ENCODE results near the gene TRPC1. TPM values are rescaled to one million over a fixed set of nuclear protein-coding genes. Genes with fewer than 3 reads are reported as not detected.

TRPC1 gene
- total RNA-seq, 4 donors from 2014 or later, result 3.3 to 12.0 (median 4.6) TPM

- WGBS, result 87% methylated on average over 2 of the region's 2 CpGs
- Histone ChIP-seq H3K36me3 (peaks cover 6% of the 10 kb centered on the region), H3K4me3 (no peak overlapping the region), H3K27ac (no peak overlapping the region), H3K4me1 (no peaks in the 10 kb centered on the region), H3K9me3 (no peaks in the 10 kb centered on the region), H3K27me3 (no peaks in the 10 kb centered on the region)
- no peak for DNase-seq (ENCODE audit: low spot score in 2 of 2)
- TF ChIP-seq EP300 (IDR thresholded peaks at IDR 0.05) (no peak), POLR2AphosphoS5 (IDR thresholded peaks at IDR 0.05) (no peak), CTCF (IDR thresholded peaks at IDR 0.05) (no peak), POLR2A (IDR thresholded peaks at IDR 0.05) (no peak)
Observed at GRCh38 chr3:142801746-142802145, 77.9 kb downstream of the TRPC1 start.

- no peak for DNase-seq (ENCODE audit: low spot score in 2 of 2)
- 71% methylated on average over 1 of the region's 1 CpG for WGBS
- H3K27me3 ChIP-seq, result no peaks in the 10 kb centered on the region
Observed at GRCh38 chr3:142802891-142803290, 79.1 kb downstream of the TRPC1 start.

GRCh38 chr3:142808103-142808917, 84.5 kb downstream of the TRPC1 start:
- Histone ChIP-seq H3K4me1 (no peaks in the 10 kb centered on the region), H3K27me3 (no peaks in the 10 kb centered on the region), H3K36me3 (peaks cover 6% of the 10 kb centered on the region), H3K4me3 (no peak overlapping the region), H3K9me3 (no peaks in the 10 kb centered on the region), H3K27ac (no peak overlapping the region)
- WGBS, result 77% methylated on average over 9 of the region's 9 CpGs
- TF ChIP-seq EP300 (IDR thresholded peaks at IDR 0.05) (no peak), POLR2A (IDR thresholded peaks at IDR 0.05) (no peak), POLR2AphosphoS5 (IDR thresholded peaks at IDR 0.05) (no peak)
- DNase-seq (ENCODE audit: low spot score in 2 of 2), result no peak

More at GRCh38 chr3:142802891-142803290, 79.1 kb downstream of the TRPC1 start:
- no peak overlapping the region for H3K4me3 ChIP-seq
- H3K9me3 ChIP-seq, result no peaks in the 10 kb centered on the region
- no peak overlapping the region for H3K27ac ChIP-seq
- H3K4me1 ChIP-seq, result no peaks in the 10 kb centered on the region
- peaks cover 6% of the 10 kb centered on the region for H3K36me3 ChIP-seq
- TF ChIP-seq POLR2A (IDR thresholded peaks at IDR 0.05), result no peak
- no peak for TF ChIP-seq EP300 (IDR thresholded peaks at IDR 0.05)
- TF ChIP-seq CTCF (IDR thresholded peaks at IDR 0.05), result no peak
- no peak for TF ChIP-seq POLR2AphosphoS5 (IDR thresholded peaks at IDR 0.05)

GRCh38 chr3:142809259-142809658, 85.4 kb downstream of the TRPC1 start:
- WGBS, result 87% methylated on average over 3 of the region's 3 CpGs
- no peak for TF ChIP-seq POLR2AphosphoS5 (IDR thresholded peaks at IDR 0.05)
- TF ChIP-seq POLR2A (IDR thresholded peaks at IDR 0.05), result no peak
- no peak for TF ChIP-seq CTCF (IDR thresholded peaks at IDR 0.05)
- TF ChIP-seq EP300 (IDR thresholded peaks at IDR 0.05), result no peak
- DNase-seq (ENCODE audit: low spot score in 2 of 2), result no peak
- no peaks in the 10 kb centered on the region for H3K9me3 ChIP-seq
- H3K4me1 ChIP-seq, result no peaks in the 10 kb centered on the region
- H3K27me3 ChIP-seq, result no peaks in the 10 kb centered on the region
- H3K27ac ChIP-seq, result no peak overlapping the region
- peaks cover 6% of the 10 kb centered on the region for H3K36me3 ChIP-seq
- no peak overlapping the region for H3K4me3 ChIP-seq

- no peaks in the 10 kb centered on the region for H3K9me3 ChIP-seq
- H3K27ac ChIP-seq, result no peak overlapping the region
Observed at GRCh38 chr3:142815803-142816202, 92.0 kb downstream of the TRPC1 start.

More at GRCh38 chr3:142815803-142816202, 92.0 kb downstream of the TRPC1 start:
- no peaks in the 10 kb centered on the region for H3K4me1 ChIP-seq
- no peaks in the 10 kb centered on the region for H3K27me3 ChIP-seq
- H3K36me3 ChIP-seq, result no peaks in the 10 kb centered on the region
- H3K4me3 ChIP-seq, result no peak overlapping the region
- 93% methylated on average over 6 of the region's 6 CpGs for WGBS
- TF ChIP-seq CTCF (IDR thresholded peaks at IDR 0.05) (no peak), EP300 (IDR thresholded peaks at IDR 0.05) (no peak), POLR2A (IDR thresholded peaks at IDR 0.05) (no peak), POLR2AphosphoS5 (IDR thresholded peaks at IDR 0.05) (no peak)
- no peak for DNase-seq (ENCODE audit: low spot score in 2 of 2)
